SK-N-SH (cell line): ENCODE measurements around the gene DUS4L. TPM values are rescaled to one million over a fixed set of nuclear protein-coding genes. Genes with fewer than 3 reads are reported as not detected.

Experiments used
- CHD2 ChIP-seq: fragments of 150-350 bp; IDR thresholded peaks from 2 replicates; pipeline ENCODE4 v1.6.1; 2018; ENCODE audit warnings: low read length; ENCODE audit not compliant: partially characterized antibody
- EP300 ChIP-seq, 2 experiments: IDR thresholded peaks; 2 replicates each; pipeline versions ENCODE4 v1.4.0 to v1.6.1; 2012; ENCODE audit warnings: borderline replicate concordance in 1 of 2, low read depth in 1 of 2, low read length in 1 of 2
- FOSL2 ChIP-seq: IDR thresholded peaks from 2 replicates; pipeline ENCODE4 v1.4.0; 2012; ENCODE audit warnings: low read depth, mild to moderate bottlenecking, moderate library complexity, borderline replicate concordance
- FOXJ3 ChIP-seq: sonication (generic); formaldehyde crosslinking; IDR thresholded peaks from 2 replicates; pipeline ENCODE4 v1.5.1; 2020; ENCODE audit warnings: mild to moderate bottlenecking, missing genetic modification reagents
- FOXM1 ChIP-seq: IDR thresholded peaks from 2 replicates; pipeline ENCODE4 v1.4.0; 2012; ENCODE audit warnings: low read depth, mild to moderate bottlenecking
- GABPA ChIP-seq: IDR thresholded peaks from 2 replicates; pipeline ENCODE4 v1.4.0; 2012; ENCODE audit warnings: low read depth, mild to moderate bottlenecking
- JUND ChIP-seq: IDR thresholded peaks from 2 replicates; pipeline ENCODE4 v1.4.0; 2012
- MEF2A ChIP-seq: IDR thresholded peaks from 2 replicates; pipeline ENCODE4 v1.4.0; 2012; ENCODE audit warnings: low read depth, borderline replicate concordance
- MXI1 ChIP-seq: IDR thresholded peaks from 2 replicates; pipeline ENCODE4 v1.6.1; 2012; ENCODE audit warnings: mild to moderate bottlenecking, low read depth, low read length, improper control_type of control experiment
- NRF1 ChIP-seq: IDR thresholded peaks from 2 replicates; pipeline ENCODE4 v1.6.1; 2012; ENCODE audit warnings: low read depth, mild to moderate bottlenecking, low read length
- POLR2AphosphoS5 ChIP-seq: IDR thresholded peaks from 2 replicates; pipeline ENCODE4 v1.6.1; 2012; ENCODE audit warnings: low read depth, low read length
- RAD21 ChIP-seq: IDR thresholded peaks from 2 replicates; pipeline ENCODE4 v1.6.1; 2012; ENCODE audit warnings: mild to moderate bottlenecking, low read length
- RCOR1 ChIP-seq: fragments of 150-350 bp; IDR thresholded peaks from 2 replicates; pipeline ENCODE4 v1.6.1; 2017; ENCODE audit warnings: antibody characterized with exemption, low read length
- RFX5 ChIP-seq: IDR thresholded peaks from 2 replicates; pipeline ENCODE4 v1.6.1; 2012; ENCODE audit warnings: mild to moderate bottlenecking, improper control_type of control experiment, low read length
- RXRA ChIP-seq: IDR thresholded peaks from 2 replicates; pipeline ENCODE4 v1.4.0; 2012; ENCODE audit warnings: low read depth, mild to moderate bottlenecking, borderline replicate concordance
- SIN3A ChIP-seq: IDR thresholded peaks from 2 replicates; pipeline ENCODE4 v1.6.1; 2012; ENCODE audit warnings: low read depth, mild to moderate bottlenecking, low read length, moderate library complexity, borderline replicate concordance
- SMC3 ChIP-seq: IDR thresholded peaks from 2 replicates; pipeline ENCODE4 v1.6.1; 2012; ENCODE audit warnings: low read depth, low read length, improper control_type of control experiment
- TAF1 ChIP-seq: IDR thresholded peaks from 2 replicates; pipeline ENCODE4 v1.6.1; 2012; ENCODE audit warnings: low read depth, mild to moderate bottlenecking, low read length, moderate library complexity, borderline replicate concordance
- TEAD4 ChIP-seq: IDR thresholded peaks from 2 replicates; pipeline ENCODE4 v1.4.0; 2012; ENCODE audit warnings: mild to moderate bottlenecking, borderline replicate concordance; ENCODE audit not compliant: insufficient read depth
- USF1 ChIP-seq: IDR thresholded peaks from 2 replicates; pipeline ENCODE4 v1.4.0; 2012; ENCODE audit warnings: low read depth, borderline replicate concordance
- ZBTB33 ChIP-seq: IDR thresholded peaks from 2 replicates; pipeline ENCODE4 v1.4.0; 2012; ENCODE audit warnings: low read depth, borderline replicate concordance
- polyA plus RNA-seq, 3 experiments: library from polyadenylated mRNA; depleted of rRNA; stranded (reverse); fragments of >200 nt; gene quantifications; 2 replicates each; pipeline ENCODE4 v1.2.3, GENCODE V29; 2012
- TF ChIP-seq, protein P1 (sequence below): IDR thresholded peaks from 2 replicates; pipeline ENCODE4 v1.6.1; 2012; ENCODE audit warnings: mild to moderate bottlenecking, low read depth, low read length, moderate library complexity
- TF ChIP-seq, protein P2 (sequence below): fragments of 150-350 bp; IDR thresholded peaks from 2 replicates; pipeline ENCODE4 v1.6.1; 2017; ENCODE audit warnings: antibody characterized with exemption, low read length, low read depth, borderline replicate concordance
- TF ChIP-seq, protein P3 (sequence below): IDR thresholded peaks from 2 replicates; pipeline ENCODE4 v1.4.0; 2012; ENCODE audit warnings: low read depth

The DUS4L gene
- polyA plus RNA-seq, 1 of the 3 experiments (the other 2 are of a cell fraction) = 9.7 TPM

DNA sequence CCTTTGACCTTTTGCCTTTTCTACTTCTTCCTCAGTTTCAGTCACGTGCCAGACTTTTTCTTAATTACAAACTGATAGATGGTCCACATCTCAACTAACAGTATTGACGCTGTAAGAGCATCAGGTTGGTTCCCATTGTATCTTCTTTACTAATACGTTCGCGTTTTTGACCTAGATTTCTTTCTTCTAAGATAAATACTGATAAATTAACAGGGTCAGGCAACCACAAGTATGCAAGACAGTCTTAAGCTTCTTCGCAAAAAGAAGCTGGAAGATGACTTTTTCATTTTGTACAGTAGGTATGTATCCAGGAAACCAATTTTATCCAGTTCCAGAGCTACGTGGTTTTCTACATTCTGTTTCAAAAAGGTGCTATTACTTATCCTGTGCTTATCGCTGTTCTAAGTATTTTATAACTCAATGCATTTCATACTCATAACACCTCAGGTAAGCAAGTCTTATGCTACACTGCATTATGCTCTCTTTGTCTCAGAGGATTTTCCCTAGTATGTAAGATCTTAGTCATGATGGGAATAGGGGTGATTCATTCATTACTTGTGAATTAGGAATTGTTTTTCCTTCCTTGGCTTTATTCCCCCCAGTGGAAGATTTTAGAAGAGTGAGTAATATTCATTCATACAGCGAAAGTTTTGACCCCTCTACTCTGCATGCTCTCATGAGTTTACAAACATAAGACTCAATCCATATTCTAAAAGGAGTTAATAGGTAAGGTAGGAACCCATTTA lies 955 bp downstream of the DUS4L start (continued):
- TF ChIP-seq ZBTB33 (0 out of 2 replicates have a peak, but pooled peaks have one; percentile 43), RCOR1 (no peak), GABPA (no peak; the same call in 1 of the 2 replicates), JUND (peak; percentile 92), MEF2A (no peak), SIN3A (no peak), CHD2 (no peak), SMC3 (no peak), POLR2AphosphoS5 (peak; percentile 60; the same call in 1 of the 2 replicates), TEAD4 (peak; percentile 53; the same call in 1 of the 2 replicates), USF1 (peak; percentile 61; the same call in 1 of the 2 replicates), EP300 (IDR thresholded peaks at IDR 0.05; ENCODE audit: borderline replicate concordance in 1 of 2, low read depth in 1 of 2, low read length in 1 of 2) (peak in 1 of 2 experiments; percentile 72; a peak in 1 of 4 replicates), FOXJ3 (no peak), FOXM1 (no peak), RXRA (peak; percentile 45; the same call in 1 of the 2 replicates), MXI1 (no peak), FOSL2 (peak; percentile 98), TAF1 (no peak), RFX5 (no peak), RAD21 (no peak), NRF1 (no peak)
- TF ChIP-seq, protein P1, sequence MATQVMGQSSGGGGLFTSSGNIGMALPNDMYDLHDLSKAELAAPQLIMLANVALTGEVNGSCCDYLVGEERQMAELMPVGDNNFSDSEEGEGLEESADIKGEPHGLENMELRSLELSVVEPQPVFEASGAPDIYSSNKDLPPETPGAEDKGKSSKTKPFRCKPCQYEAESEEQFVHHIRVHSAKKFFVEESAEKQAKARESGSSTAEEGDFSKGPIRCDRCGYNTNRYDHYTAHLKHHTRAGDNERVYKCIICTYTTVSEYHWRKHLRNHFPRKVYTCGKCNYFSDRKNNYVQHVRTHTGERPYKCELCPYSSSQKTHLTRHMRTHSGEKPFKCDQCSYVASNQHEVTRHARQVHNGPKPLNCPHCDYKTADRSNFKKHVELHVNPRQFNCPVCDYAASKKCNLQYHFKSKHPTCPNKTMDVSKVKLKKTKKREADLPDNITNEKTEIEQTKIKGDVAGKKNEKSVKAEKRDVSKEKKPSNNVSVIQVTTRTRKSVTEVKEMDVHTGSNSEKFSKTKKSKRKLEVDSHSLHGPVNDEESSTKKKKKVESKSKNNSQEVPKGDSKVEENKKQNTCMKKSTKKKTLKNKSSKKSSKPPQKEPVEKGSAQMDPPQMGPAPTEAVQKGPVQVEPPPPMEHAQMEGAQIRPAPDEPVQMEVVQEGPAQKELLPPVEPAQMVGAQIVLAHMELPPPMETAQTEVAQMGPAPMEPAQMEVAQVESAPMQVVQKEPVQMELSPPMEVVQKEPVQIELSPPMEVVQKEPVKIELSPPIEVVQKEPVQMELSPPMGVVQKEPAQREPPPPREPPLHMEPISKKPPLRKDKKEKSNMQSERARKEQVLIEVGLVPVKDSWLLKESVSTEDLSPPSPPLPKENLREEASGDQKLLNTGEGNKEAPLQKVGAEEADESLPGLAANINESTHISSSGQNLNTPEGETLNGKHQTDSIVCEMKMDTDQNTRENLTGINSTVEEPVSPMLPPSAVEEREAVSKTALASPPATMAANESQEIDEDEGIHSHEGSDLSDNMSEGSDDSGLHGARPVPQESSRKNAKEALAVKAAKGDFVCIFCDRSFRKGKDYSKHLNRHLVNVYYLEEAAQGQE = no peak
- TF ChIP-seq, protein P2, sequence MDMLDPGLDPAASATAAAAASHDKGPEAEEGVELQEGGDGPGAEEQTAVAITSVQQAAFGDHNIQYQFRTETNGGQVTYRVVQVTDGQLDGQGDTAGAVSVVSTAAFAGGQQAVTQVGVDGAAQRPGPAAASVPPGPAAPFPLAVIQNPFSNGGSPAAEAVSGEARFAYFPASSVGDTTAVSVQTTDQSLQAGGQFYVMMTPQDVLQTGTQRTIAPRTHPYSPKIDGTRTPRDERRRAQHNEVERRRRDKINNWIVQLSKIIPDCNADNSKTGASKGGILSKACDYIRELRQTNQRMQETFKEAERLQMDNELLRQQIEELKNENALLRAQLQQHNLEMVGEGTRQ = no peak
- TF ChIP-seq, protein P3, sequence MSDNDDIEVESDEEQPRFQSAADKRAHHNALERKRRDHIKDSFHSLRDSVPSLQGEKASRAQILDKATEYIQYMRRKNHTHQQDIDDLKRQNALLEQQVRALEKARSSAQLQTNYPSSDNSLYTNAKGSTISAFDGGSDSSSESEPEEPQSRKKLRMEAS = peak; percentile 78
- TF ChIP-seq, all 33 proteins: peak for 12
